GM12874 (cell line): Measurements from ENCODE around the gene UBA52.

Experiments
- TF ChIP-seq, protein P1 (sequence below): IDR thresholded peaks from 2 replicates; pipeline ENCODE4 v1.5.1; 2011; ENCODE audit warnings: low read depth, mild to moderate bottlenecking, control low read depth, low read length, moderate library complexity; ENCODE audit not compliant: insufficient read depth

The UBA52 gene

GRCh38 chr19:18542941-18543813 is 28.5 kb upstream of the UBA52 start, which contains the start of gene FKBP8:
FKBP8 (minus strand) TSS chr19:18543573; CDS start chr19:18541970, 1,603 bp downstream.
- TF ChIP-seq, protein P1, sequence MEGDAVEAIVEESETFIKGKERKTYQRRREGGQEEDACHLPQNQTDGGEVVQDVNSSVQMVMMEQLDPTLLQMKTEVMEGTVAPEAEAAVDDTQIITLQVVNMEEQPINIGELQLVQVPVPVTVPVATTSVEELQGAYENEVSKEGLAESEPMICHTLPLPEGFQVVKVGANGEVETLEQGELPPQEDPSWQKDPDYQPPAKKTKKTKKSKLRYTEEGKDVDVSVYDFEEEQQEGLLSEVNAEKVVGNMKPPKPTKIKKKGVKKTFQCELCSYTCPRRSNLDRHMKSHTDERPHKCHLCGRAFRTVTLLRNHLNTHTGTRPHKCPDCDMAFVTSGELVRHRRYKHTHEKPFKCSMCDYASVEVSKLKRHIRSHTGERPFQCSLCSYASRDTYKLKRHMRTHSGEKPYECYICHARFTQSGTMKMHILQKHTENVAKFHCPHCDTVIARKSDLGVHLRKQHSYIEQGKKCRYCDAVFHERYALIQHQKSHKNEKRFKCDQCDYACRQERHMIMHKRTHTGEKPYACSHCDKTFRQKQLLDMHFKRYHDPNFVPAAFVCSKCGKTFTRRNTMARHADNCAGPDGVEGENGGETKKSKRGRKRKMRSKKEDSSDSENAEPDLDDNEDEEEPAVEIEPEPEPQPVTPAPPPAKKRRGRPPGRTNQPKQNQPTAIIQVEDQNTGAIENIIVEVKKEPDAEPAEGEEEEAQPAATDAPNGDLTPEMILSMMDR, result no peak

- TF ChIP-seq, protein P1, result 0 out of 2 replicates have a peak, but pooled peaks have one; percentile 3
Observed at GRCh38 chr19:18543814-18544475, 27.7 kb upstream of the UBA52 start.

DNA sequence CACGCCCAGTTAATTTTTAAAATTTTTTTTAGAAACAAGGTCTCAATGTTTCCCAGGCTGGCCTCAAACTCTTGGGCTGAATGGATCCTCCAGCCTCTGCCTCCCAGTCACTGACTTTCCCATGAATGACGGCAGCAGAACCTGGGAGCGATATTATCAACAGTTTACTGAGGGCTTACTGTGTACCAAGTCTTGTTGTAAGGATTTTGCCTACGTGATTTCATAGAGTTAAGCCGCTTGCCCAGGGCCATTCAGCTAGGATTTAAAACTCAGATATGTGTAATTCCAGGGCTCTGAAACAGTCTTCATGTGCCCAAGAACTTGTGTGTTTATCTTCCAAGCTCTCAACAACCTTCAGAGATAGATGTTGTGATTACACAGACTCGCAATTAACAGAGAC is 20.0 kb upstream of the UBA52 start:
- TF ChIP-seq, protein P1, result no peak

- TF ChIP-seq, protein P1, result no peak
Observed at GRCh38 chr19:18557411-18558201, 14.1 kb upstream of the UBA52 start, which contains the start of gene KXD1. KXD1 (plus strand) TSS chr19:18557870; CDS start chr19:18562057, 4,187 bp downstream.

- TF ChIP-seq, protein P1, result no peak
Observed at GRCh38 chr19:18558202-18558555, 13.5 kb upstream of the UBA52 start.

GRCh38 chr19:18558604-18559003 is 13.1 kb upstream of the UBA52 start:
- TF ChIP-seq, protein P1, result no peak

- TF ChIP-seq, protein P1, result no peak
Observed at GRCh38 chr19:18559685-18560084, 12.0 kb upstream of the UBA52 start.
